ENCODE results near the gene COX18.

- TF ChIP-seq RARB (CRISPR knock-in tag; IDR thresholded peaks at IDR 0.05) (no peak), PATZ1 (CRISPR knock-in tag; IDR thresholded peaks at IDR 0.05; ENCODE audit: borderline replicate concordance) (no peak), PPARA (CRISPR knock-in tag; IDR thresholded peaks at IDR 0.05; ENCODE audit: borderline replicate concordance) (no peak), POU6F1 (CRISPR knock-in tag; IDR thresholded peaks at IDR 0.05; ENCODE audit: borderline replicate concordance, low read depth) (no peak)
Observed at GRCh38 chr4:73066445-73066844, 3.1 kb downstream of the COX18 start.

All from SK-N-SH treated with all-trans-retinoic acid at 6 μM for 48 hours (cell line).